Upper lobe of left lung (tissue), 4 donors: ENCODE measurements around the gene FRG2B.
"Not testable (repeated sequence)": the region's sequence is repeated elsewhere in the genome, so short reads cannot be mapped to it uniquely, and the experiment has no call there.

Experiments
- CTCF ChIP-seq, 6 experiments: fragments of 450-650 bp in 4 of 6; fragments of 200-600 bp in 2 of 6; sonication (generic) in 2 of 6; IDR thresholded peaks; one replicate each; pipeline ENCODE4 v1.5.1; 2016 to 2019; ENCODE audit warnings: antibody characterized with exemption in 6 of 6
- POLR2A ChIP-seq, 4 donors: fragments of 450-650 bp; IDR thresholded peaks; one replicate each; pipeline ENCODE4 v1.5.1; 2016 to 2017; ENCODE audit warnings: antibody characterized with exemption in 4 of 4, mild to moderate bottlenecking in 2 of 4
- POLR2AphosphoS5 ChIP-seq, 2 donors: sonication (generic); formaldehyde crosslinking; IDR thresholded peaks; one replicate each; pipeline ENCODE4 v1.5.1; 2017; ENCODE audit warnings: antibody characterized with exemption in 2 of 2

- not testable (repeated sequence) for TF ChIP-seq CTCF, POLR2AphosphoS5, POLR2A (IDR thresholded peaks at IDR 0.05)
Measured at GRCh38 chr10:133657276-133657675, 30.7 kb upstream of the FRG2B start.
